ENCODE measurements around the gene PWWP2A.
"Not testable (repeated sequence)": the region's sequence is repeated elsewhere in the genome, so short reads cannot be mapped to it uniquely, and the experiment has no call there.

The PWWP2A gene

DNA sequence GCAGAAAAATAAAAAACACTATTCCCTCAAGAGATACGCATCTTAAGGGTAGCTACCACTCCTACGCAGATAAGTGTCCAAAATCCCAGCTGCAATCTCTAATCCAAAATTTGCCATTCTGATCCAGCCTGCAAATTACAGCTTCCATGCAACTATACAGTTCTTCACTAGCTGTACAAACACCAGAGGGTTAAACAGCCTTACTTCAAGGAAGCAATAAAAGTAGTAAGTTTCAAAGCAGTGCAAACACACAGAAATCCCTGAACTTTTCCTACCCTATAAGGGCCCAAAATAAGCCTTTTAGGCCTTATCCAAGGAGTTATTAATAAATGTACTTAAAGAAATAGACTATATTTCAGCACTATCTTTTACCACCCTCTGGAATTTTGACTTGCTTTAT lies 39.5 kb downstream of the PWWP2A start:
- DNase-seq (ENCODE audit: low read depth in 2 of 3, low spot score in 1 of 3): no peak

- no peak for DNase-seq (ENCODE audit: low read depth in 2 of 3, low spot score in 1 of 3)
These were observed 42.3 kb downstream of the PWWP2A start for GRCh38 chr5:160076997-160077396.

GRCh38 chr5:160075073-160075472 lies 44.2 kb downstream of the PWWP2A start:
- no peak for DNase-seq (ENCODE audit: low read depth in 2 of 3, low spot score in 1 of 3)

DNA sequence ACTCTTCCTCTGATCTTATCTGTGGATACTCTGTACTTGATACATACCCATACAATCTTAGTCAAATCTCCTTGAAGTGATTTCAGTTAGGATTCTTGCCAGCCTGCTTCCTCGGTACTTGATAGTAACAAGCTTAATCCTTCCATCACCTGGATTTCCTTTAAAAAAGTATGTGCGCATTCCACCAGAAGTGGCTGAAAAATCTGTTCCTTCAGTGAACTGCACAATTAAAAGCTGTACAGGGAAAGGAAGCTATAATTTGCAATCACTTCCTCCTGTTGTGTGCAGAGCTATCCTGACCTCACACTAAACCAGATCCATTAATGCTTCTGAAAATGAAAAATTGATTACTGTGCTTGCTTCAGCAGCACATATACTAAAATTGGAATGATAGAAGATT lies 47.3 kb downstream of the PWWP2A start:
- DNase-seq (ENCODE audit: low read depth in 2 of 3, low spot score in 1 of 3): no peak

DNA sequence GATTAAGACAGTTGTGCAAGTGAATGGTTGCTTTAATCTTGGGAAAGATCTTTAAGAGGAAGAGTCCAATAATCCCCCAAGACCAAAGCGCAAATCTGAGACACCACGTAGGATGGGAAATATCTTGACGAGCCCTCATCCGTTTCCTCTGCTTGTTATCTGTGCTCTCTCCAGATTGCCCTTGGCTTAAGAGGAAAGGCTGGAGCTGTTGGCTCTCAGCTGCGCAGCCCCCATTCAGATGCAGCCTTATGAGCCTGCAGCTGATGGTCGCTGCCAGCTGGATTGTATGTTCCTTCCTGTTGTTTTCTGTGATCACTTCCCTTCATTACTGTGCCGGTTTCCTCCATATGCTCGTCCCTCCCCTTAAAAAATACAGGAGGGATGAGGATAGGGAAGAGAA lies 47.7 kb downstream of the PWWP2A start:
- DNase-seq (ENCODE audit: low read depth in 2 of 3, low spot score in 1 of 3): no peak

DNA sequence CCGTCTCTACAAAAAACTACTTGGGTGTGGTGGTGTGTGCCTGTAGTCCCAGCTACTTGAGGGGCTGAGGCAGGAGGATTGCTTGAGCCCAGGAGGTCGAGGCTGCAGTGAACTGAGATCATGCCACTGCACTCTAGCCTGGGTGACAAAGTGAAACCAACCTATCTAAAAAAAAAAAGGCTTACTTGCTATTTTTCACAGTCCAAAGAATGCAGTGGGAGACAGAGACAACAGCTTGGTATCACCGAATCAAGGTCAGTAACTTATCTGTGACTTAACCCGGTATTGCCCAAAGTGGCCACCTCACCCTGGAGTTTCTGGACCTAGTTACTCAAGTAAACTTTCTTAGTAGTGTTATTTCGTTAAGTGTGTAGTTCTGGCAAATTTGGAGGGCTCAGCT lies 50.1 kb downstream of the PWWP2A start:
- not testable (repeated sequence) for DNase-seq (ENCODE audit: low read depth in 2 of 3, low spot score in 1 of 3)

DNA sequence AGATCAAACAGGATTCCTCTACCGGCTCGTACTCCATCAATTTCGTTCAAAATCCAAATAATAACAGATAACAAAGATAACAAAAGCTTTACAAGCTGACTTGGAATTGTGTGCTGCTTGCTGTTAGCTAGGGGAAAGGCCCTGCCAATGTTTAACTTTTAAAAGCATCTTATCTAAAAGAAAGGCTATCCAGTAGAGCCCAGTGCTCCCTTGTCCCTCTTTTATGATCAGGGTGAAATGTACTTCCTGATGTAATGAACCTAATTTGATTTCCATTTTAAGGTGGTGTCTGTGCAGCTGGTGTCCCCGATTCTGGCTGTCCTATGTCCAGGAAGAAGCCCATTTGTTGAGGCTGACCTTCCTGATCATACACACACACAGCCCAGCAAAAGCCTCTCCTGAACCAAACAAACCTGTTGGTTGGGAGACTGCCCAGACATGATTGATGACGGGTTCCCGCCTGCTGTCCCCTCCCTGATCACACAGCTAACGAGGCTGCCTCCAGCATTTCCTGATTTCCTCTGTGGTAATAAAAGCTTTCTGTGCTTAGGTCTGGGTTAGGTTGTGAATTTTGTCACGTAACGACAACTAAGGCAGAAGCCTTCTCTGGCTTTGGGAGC lies 54.1 kb downstream of the PWWP2A start:
- DNase-seq (ENCODE audit: low read depth in 2 of 3, low spot score in 1 of 3): no peak

DNA sequence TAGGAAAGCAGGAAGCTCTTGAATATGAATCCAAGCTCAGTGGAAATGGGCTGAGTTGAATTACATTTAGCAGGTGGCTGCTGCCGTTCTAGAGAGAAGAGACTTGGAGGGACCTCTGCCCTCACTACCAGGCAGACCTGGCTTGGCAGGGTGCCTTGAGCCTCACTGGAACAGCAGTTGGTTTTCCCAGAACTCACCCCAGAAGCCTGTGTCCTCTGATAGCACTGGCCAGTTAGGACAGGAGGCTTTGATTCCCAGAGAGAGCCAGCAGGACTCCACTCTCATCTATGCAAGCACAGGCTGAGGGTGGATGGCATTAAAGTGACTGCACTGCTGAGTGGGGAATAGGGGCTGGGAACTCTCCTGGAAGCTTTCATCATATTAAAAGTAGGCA lies 54.8 kb downstream of the PWWP2A start:
- no peak for DNase-seq (ENCODE audit: low read depth in 2 of 3, low spot score in 1 of 3)

GRCh38 chr5:160061770-160062169 lies 57.5 kb downstream of the PWWP2A start:
- no peak for DNase-seq (ENCODE audit: low read depth in 2 of 3, low spot score in 1 of 3)

DNA sequence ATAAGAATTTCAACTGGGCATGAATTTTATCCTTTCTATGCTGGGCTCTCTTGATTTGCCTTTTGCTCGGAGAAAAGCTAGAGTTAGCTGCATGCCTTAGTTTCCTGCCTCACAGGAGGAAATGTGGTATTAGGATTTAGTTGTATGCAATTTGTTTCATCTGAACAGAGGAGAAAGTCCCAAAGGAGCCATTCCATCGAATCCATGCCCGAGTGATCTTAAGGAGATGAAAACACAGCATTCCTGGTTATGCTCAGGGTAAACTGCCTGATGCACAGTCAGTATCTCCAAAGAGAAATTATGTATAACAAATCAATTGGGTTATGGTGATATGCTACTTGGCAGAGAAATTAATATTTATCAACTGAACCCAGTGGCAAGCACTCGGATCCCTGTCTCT lies 59.2 kb downstream of the PWWP2A start:
- no peak for DNase-seq (ENCODE audit: low read depth in 2 of 3, low spot score in 1 of 3)

DNA sequence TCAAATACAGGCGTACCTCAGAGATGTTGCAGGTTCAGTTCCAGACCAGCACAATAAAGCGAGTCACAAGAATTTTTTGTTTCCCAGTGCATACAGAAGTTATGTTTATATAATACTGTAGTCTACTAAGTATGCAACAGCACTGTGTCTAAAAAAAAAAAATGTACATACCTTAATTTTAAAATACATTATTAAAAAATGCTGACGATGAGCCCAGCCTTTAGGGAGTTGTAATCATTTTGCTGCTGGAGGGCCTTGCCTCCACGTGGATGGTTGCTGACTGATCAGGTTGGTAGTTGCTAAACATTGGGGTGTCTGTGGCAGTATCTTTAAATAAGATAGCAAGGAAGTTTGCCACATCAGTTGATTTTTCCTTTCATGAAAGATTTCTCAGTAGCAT lies 62.0 kb downstream of the PWWP2A start:
- no peak for DNase-seq (ENCODE audit: low read depth in 2 of 3, low spot score in 1 of 3)

GRCh38 chr5:160054831-160055230 lies 64.4 kb downstream of the PWWP2A start:
- DNase-seq (ENCODE audit: low read depth in 2 of 3, low spot score in 1 of 3): no peak

DNA sequence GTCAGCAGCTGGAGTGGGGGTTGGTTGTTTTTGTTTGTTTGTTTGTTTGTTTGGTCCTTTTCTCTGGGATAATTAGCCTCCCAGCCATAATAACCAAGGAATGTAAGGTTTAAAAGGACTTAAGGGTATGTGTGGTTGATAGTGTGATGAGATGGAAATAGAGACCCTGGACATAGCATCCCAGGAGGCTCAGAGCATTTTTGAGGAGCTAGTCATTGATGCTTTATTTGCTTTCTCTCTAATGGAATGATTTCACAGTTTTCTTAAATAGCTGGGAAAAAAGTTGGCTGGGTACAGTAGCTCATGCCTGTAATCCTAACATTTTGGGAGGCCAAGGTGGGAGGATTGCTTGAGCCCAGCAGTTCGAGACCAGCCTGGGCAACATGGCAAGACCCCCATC lies 65.2 kb downstream of the PWWP2A start:
- no peak for DNase-seq (ENCODE audit: low read depth in 2 of 3, low spot score in 1 of 3)

GRCh38 chr5:160049099-160049498 lies 70.2 kb downstream of the PWWP2A start:
- no peak for DNase-seq (ENCODE audit: low read depth in 2 of 3, low spot score in 1 of 3)

DNA sequence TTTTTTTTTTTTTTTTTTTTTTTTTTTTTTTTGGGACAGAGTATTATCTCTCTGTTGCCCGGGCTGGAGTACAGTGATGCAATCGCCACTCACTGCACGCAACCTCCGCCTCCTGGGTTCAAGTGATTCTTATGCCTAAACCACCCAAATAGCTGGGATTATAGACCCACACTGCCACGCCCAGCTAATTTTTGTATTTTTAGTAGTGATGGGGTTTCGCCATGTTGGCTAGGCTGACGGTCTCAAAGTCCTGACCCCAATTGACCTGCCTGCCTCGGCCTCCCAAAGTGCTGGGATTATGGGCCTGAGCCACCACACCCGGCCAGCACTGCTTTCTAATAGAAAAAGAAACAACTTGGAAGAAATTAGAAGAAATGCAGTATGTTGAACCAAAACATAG lies 71.1 kb downstream of the PWWP2A start:
- DNase-seq (ENCODE audit: low read depth in 2 of 3, low spot score in 1 of 3): no peak

- DNase-seq (ENCODE audit: low read depth in 2 of 3, low spot score in 1 of 3): no peak
These were observed 71.8 kb downstream of the PWWP2A start for GRCh38 chr5:160047423-160047822.

GRCh38 chr5:160044967-160045366 lies 74.3 kb downstream of the PWWP2A start:
- no peak for DNase-seq (ENCODE audit: low read depth in 2 of 3, low spot score in 1 of 3)

- DNase-seq (ENCODE audit: low read depth in 2 of 3, low spot score in 1 of 3): no peak
These were observed 74.9 kb downstream of the PWWP2A start for GRCh38 chr5:160044391-160044804.

DNA sequence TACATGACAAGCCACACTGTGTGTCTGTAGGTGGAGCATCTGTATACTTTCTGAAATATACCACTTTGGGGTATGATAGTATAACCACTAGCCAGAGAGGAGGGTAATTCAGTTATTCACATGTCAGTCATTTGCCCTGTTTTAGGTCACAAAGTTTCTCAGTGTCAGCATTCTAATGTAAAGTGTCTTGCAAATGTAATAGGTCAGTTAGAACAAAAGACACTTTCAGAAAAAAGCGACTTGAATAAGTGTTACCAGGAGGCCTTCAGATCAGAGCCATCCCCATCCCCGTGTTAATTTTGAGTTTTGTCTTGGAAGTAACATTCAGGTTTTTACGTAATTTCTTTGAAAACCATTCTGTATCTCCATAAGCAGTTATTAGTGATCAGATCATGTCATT lies 76.6 kb downstream of the PWWP2A start:
- DNase-seq (ENCODE audit: low read depth in 2 of 3, low spot score in 1 of 3): no peak

All from stimulated activated CD4-positive, alpha-beta T cell treated with anti-CD3 and anti-CD28 coated beads, Interleukin-12 subunit alpha, Interleukin-12 subunit beta, amount 100 ng/mL, for 48 hours (primary cell).